ENCODE results near the gene ID3. TPM values are rescaled to one million over a fixed set of nuclear protein-coding genes. Genes with fewer than 3 reads are reported as not detected.

The ID3 gene
- total RNA-seq, 1 experiment from 2014 or later, result 92.5 TPM

DNA sequence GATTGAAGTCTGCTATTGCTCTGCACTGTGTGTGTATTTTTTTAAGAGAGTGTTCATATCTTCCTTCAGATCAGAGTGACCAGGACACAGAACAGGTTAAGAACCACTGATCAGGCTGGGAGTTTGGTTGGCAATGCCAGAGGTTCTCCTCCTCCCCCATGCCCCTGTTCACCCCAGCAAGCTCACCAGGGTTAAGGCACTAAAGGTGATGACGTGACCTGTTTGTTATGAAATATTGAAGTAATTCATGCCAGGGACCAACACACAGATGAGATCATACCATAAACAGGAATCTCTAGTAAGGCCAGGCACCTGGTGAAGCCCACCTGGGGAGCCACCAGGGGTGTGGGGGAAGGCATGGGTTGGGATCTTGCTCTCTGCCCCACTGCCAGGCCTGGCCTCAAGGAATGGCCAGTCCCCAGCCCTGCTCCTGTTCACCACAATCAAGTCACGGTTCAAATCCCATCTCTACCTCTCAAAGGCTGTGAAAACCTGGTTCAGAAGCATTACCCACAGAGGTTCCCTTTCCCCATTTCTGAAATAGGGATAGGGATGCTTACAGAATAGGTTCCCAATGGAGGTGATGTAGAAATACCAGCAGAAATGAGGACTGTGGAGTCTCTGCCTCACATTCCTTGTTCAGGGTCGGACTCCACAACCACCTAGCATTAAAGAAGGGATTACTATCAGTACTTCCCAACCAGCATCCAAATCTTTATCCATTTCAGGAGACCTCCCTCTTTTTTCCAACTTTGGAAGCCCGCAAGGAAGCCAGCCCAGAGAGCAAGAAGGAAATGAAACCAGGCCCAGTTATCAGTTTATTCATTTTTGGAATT is 2.4 kb downstream of the ID3 start:
- Histone ChIP-seq H3K9me3 (ENCODE audit: low read length) (no peaks in the 10 kb centered on the region), H3K4me1 (ENCODE audit: insufficient read depth, low read length) (peaks cover 57% of the 10 kb centered on the region), H3K4me2 (ENCODE audit: low read length) (peak overlapping the region; percentile 92), H3K79me2 (ENCODE audit: low read length) (peaks cover 11% of the 10 kb centered on the region; the same call in 1 of the 2 replicates), H3K27ac (ENCODE audit: low read length) (peak overlapping the region; percentile 51), H3K27me3 (ENCODE audit: low read length) (no peaks in the 10 kb centered on the region), H3K9ac (ENCODE audit: low read length) (no peak overlapping the region), H3K9me2 (replicated peaks; ENCODE audit: low read length) (no peaks in the 10 kb centered on the region), H3K36me3 (ENCODE audit: low read depth, low read length) (no peaks in the 10 kb centered on the region), H3F3A (ENCODE audit: low read length, unreplicated experiment) (no peaks in the 10 kb centered on the region), H3K4me3 (ENCODE audit: low read length) (no peak overlapping the region), H2AFZ (ENCODE audit: low read length) (no peak overlapping the region), H4K20me1 (ENCODE audit: low read length) (no peaks in the 10 kb centered on the region)
- intact Hi-C loops (cut with micrococcal nuclease), result loop anchor here (5.0 kb wide), 2 partner anchors 35 to 80 kb away; no protein-coding TSS in a partner anchor
- no TSS peak for BruUV-seq (replicated peaks)
- DNase-seq, result no peak
- no peak for ATAC-seq
- POLR2A ChIA-PET (ENCODE audit: unreplicated experiment), result no interaction called here
- TF ChIP-seq EZH2 (IDR thresholded peaks at IDR 0.05; ENCODE audit: low read length, unreplicated experiment), result no peak
- no peak for TF ChIP-seq EZH2phosphoT487 (IDR thresholded peaks at IDR 0.05; ENCODE audit: borderline replicate concordance, low read length)
- no peak for TF ChIP-seq CTCF (conservative IDR thresholded peaks at IDR 0.05; ENCODE audit: low read depth, low read length)
- CTCF ChIA-PET, result interaction anchor here (0.6 to 2.5 kb wide), 4 partner anchors 63 to 81 kb away, joined by 3 to 14 read pairs (median 3); no protein-coding TSS in a partner anchor

DNA sequence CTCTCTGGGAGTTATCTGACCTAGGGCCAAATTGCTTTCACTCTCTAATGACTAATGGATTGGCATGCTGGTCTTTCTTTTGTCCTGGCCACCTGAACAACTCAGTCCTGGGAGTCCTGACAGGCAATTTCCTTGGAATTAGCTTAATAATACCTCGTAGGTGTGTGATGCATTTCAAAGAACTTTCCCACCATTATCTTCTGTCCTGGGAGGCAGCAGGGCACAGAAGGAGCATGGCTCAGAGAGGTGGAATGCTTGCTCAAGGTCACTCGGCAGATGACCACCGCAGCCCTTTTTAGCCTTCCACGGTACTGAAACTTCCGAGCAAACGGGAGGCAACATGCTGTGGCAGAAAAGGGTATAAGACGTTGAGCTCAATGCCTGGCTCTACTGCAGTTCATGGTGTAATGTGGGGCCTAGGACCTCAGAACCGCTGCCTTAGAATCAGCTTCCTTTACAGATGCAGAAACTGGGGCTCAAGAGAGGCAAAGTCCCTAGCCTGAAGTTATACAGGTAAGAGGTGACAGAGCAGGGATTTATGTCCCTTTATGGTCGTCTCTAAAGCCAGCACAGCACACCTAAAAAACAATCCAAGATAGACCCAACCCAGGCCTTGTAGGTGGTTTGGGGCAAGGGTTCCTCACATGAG is 3.2 kb downstream of the ID3 start:
- H3F3A ChIP-seq (ENCODE audit: low read length, unreplicated experiment), result no peaks in the 10 kb centered on the region
- no peaks in the 10 kb centered on the region for H3K36me3 ChIP-seq (ENCODE audit: low read depth, low read length)
- peak overlapping the region; percentile 51 for H3K27ac ChIP-seq (ENCODE audit: low read length)
- no peak overlapping the region for H3K4me3 ChIP-seq (ENCODE audit: low read length)
- H3K27me3 ChIP-seq (ENCODE audit: low read length), result no peaks in the 10 kb centered on the region
- H3K4me1 ChIP-seq (ENCODE audit: insufficient read depth, low read length), result peaks cover 50% of the 10 kb centered on the region
- CTCF ChIA-PET, result interaction anchor here (0.6 to 2.5 kb wide), 4 partner anchors 64 to 545 kb away, joined by 3 to 14 read pairs (median 4); no protein-coding TSS in a partner anchor
- no TSS peak for BruUV-seq (replicated peaks)
- no peak for TF ChIP-seq EZH2phosphoT487 (IDR thresholded peaks at IDR 0.05; ENCODE audit: borderline replicate concordance, low read length)
- no peak for TF ChIP-seq CTCF (conservative IDR thresholded peaks at IDR 0.05; ENCODE audit: low read depth, low read length)
- no peak for TF ChIP-seq EZH2 (IDR thresholded peaks at IDR 0.05; ENCODE audit: low read length, unreplicated experiment)
- H4K20me1 ChIP-seq (ENCODE audit: low read length), result no peaks in the 10 kb centered on the region
- ATAC-seq (peak; percentile 5; the same call in 1 of the 2 replicates), DNase-seq (peak; percentile 72)
- intact Hi-C loops (cut with micrococcal nuclease), result loop anchor here (5.0 kb wide), 2 partner anchors 36 to 81 kb away; no protein-coding TSS in a partner anchor
- H3K4me2 ChIP-seq (ENCODE audit: low read length), result peak overlapping the region; percentile 88
- POLR2A ChIA-PET (ENCODE audit: unreplicated experiment), result interaction anchor here (0.5 kb wide), 1 partner anchor 1910 kb away, joined by 3 read pairs; no protein-coding TSS in a partner anchor
- no peak overlapping the region for H3K9ac ChIP-seq (ENCODE audit: low read length)
- no peak overlapping the region for H2AFZ ChIP-seq (ENCODE audit: low read length)
- peaks cover 11% of the 10 kb centered on the region; the same call in 1 of the 2 replicates for H3K79me2 ChIP-seq (ENCODE audit: low read length)
- no peaks in the 10 kb centered on the region for H3K9me2 ChIP-seq (replicated peaks; ENCODE audit: low read length)
- no peaks in the 10 kb centered on the region for H3K9me3 ChIP-seq (ENCODE audit: low read length)
